Vagina (tissue), 2 donors: ENCODE measurements around the gene GFM2. TPM values are rescaled to one million over a fixed set of nuclear protein-coding genes. Genes with fewer than 3 reads are reported as not detected.

Experiments used
- DNase-seq, 2 donors: peaks; one replicate each; pipeline ENCODE4 v3.0.0-alpha.2; 2017; ENCODE audit errors: extremely low spot score in 2 of 2
- H3K27ac ChIP-seq: fragments of 200-600 bp; sonication (generic); one replicate; pipeline ENCODE4 v1.5.1; 2019
- H3K27me3 ChIP-seq: fragments of 200-600 bp; sonication (generic); one replicate; pipeline ENCODE4 v1.5.1; 2019
- H3K36me3 ChIP-seq, 2 donors: fragments of 200-600 bp; sonication (generic); one replicate each; pipeline ENCODE4 v1.5.1; 2017 to 2019
- H3K4me1 ChIP-seq: fragments of 200-600 bp; sonication (generic); one replicate; pipeline ENCODE4 v1.5.1; 2019
- H3K4me3 ChIP-seq, 2 donors: fragments of 200-600 bp; sonication (generic); 1 replicate in 1 of 2; 2 replicates in 1 of 2; pipeline ENCODE4 v1.5.1; 2016 to 2019
- H3K9me3 ChIP-seq: fragments of 200-600 bp; sonication (generic); one replicate; pipeline ENCODE4 v1.5.1; 2019
- CTCF ChIP-seq, 3 experiments: fragments of 450-650 bp in 2 of 3; fragments of 200-600 bp in 1 of 3; sonication (generic) in 1 of 3; IDR thresholded peaks; one replicate each; pipeline ENCODE4 v1.5.1; 2017 to 2019; ENCODE audit warnings: antibody characterized with exemption in 3 of 3, mild to moderate bottlenecking in 2 of 3, moderate library complexity in 2 of 3
- POLR2A ChIP-seq, 2 donors: fragments of 450-650 bp; IDR thresholded peaks; one replicate each; pipeline ENCODE4 v1.6.1; 2017; ENCODE audit warnings: antibody characterized with exemption in 2 of 2, mild to moderate bottlenecking in 2 of 2, moderate library complexity in 2 of 2
- POLR2AphosphoS5 ChIP-seq, 2 donors: sonication (generic); formaldehyde crosslinking; IDR thresholded peaks; one replicate each; pipeline ENCODE4 v1.9.0; 2017; ENCODE audit warnings: antibody characterized with exemption in 2 of 2, mild to moderate bottlenecking in 2 of 2, low read depth in 1 of 2; ENCODE audit not compliant: insufficient read depth in 1 of 2
- intact Hi-C: fragments of 100-400 bp; cut with DNase I; formaldehyde crosslinking; loops from one replicate; pipeline ENCODE4 v1.15.1; 2023
- total RNA-seq: library from RNA; depleted of rRNA; stranded (reverse); fragments of >200 nt; gene quantifications from one replicate; pipeline ENCODE4 v1.2.3, GENCODE V29; 2016

Gene GFM2
- total RNA-seq, 1 donor from 2014 or later = 29.5 TPM

DNA sequence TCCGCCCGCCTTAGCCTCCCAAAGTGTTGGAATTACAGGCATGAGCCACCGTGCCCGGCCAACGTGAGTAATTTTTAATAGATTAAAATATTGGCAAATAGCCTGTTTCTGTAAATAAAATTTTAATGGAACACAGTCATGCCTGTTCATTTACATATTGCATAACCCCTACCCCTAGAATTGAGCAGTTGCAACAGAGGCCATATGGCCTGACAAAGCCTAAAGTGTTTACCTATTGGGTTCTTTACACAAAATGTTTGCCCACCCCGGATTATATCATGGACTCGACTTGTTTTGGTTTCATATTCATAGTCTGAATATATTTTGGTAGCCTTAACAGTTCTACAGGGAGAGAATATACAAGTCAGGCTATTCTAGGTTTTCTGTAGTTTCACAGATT, 5.4 kb upstream of the GFM2 start:
- no peak for DNase-seq
- Histone ChIP-seq H3K36me3 (peaks cover 3 to 51% of the 10 kb centered on the region in 2 donors), H3K27me3 (no peaks in the 10 kb centered on the region)

GRCh38 chr5:74767579-74767913, 629 bp upstream of the GFM2 start:
- peak overlapping the region; percentile 57 to 90 for H3K4me3 ChIP-seq
- no peak for TF ChIP-seq CTCF (IDR thresholded peaks at IDR 0.05)
- no peak for TF ChIP-seq POLR2AphosphoS5 (IDR thresholded peaks at IDR 0.05; ENCODE audit: insufficient read depth in 1 of 2, low read depth in 1 of 2)
- no peak for TF ChIP-seq POLR2A (IDR thresholded peaks at IDR 0.05)
- H3K27ac ChIP-seq = peak overlapping the region; percentile 82
- DNase-seq = no peak
- H3K9me3 ChIP-seq = no peaks in the 10 kb centered on the region
- no peaks in the 10 kb centered on the region for H3K27me3 ChIP-seq
- intact Hi-C loops = no loop called here
- H3K36me3 ChIP-seq = peaks cover 0 to 13% of the 10 kb centered on the region in 2 donors
- peaks cover 43% of the 10 kb centered on the region for H3K4me1 ChIP-seq

More for the DNA sequence above, 5.4 kb upstream of the GFM2 start:
- Histone ChIP-seq H3K4me1 (peaks cover 10% of the 10 kb centered on the region), H3K4me3 (no peak overlapping the region), H3K9me3 (no peaks in the 10 kb centered on the region), H3K27ac (no peak overlapping the region)
- TF ChIP-seq CTCF (IDR thresholded peaks at IDR 0.05) (no peak), POLR2AphosphoS5 (IDR thresholded peaks at IDR 0.05; ENCODE audit: insufficient read depth in 1 of 2, low read depth in 1 of 2) (no peak), POLR2A (IDR thresholded peaks at IDR 0.05) (no peak)
- intact Hi-C loops = no loop called here

DNA sequence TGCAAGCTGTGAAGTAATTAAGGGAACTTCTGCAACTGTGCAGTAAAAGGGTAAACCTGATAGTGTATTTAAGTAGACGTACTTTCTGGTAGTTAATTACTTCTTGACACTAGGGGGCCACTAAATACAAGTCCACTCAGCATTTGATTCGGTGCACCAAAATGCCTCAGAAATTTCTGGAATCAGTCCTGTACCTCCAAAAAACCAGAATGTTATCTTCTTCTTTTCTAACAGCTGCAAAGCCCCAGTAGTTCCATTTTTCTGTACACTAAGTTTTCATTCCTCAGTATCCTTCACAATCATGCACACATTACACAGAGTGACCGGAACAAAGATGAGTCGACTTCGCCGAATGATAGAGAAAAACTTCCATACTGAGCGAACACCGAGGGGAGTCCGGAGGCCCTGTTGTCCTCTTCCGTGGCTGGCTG, 484 bp downstream of the GFM2 start:
- DNase-seq = no peak
- Histone ChIP-seq H3K36me3 (peaks cover 0 to 14% of the 10 kb centered on the region in 2 donors), H3K4me3 (peak overlapping the region; percentile 57 to 90), H3K9me3 (no peaks in the 10 kb centered on the region), H3K27ac (peak overlapping the region; percentile 82), H3K27me3 (no peaks in the 10 kb centered on the region), H3K4me1 (peaks cover 46% of the 10 kb centered on the region)
- TF ChIP-seq CTCF (IDR thresholded peaks at IDR 0.05) (peak in 1 of 3 experiments; percentile 17), POLR2A (IDR thresholded peaks at IDR 0.05) (no peak)
- intact Hi-C loops = no loop called here

DNA sequence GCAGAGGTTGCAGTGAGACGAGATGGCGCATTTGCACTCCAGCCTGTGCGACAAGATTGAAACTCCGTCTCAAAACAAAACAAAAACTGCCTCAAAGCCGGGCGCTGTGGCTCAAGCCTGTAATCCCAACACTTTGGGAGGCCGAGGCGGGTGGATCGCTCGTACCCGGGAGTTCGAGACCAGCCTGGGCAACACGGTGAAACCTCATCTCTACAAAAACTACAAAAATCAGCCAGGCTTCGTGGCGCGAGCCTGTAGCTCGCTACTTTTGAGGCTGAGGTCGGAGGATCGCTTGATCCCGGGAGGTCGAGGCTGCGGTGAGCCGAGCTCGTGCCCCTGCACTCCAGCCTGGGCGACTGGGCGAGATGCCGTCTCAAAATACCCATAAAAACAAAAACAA, 988 bp downstream of the GFM2 start:
- no peak for DNase-seq
- no peaks in the 10 kb centered on the region for H3K9me3 ChIP-seq
- H3K36me3 ChIP-seq = peaks cover 0 to 13% of the 10 kb centered on the region in 2 donors
- H3K27ac ChIP-seq = no peak overlapping the region
- intact Hi-C loops = no loop called here
- TF ChIP-seq POLR2A (IDR thresholded peaks at IDR 0.05) (no peak), POLR2AphosphoS5 (IDR thresholded peaks at IDR 0.05; ENCODE audit: insufficient read depth in 1 of 2, low read depth in 1 of 2) (no peak), CTCF (IDR thresholded peaks at IDR 0.05) (no peak)
- peak overlapping the region; percentile 57 to 90 for H3K4me3 ChIP-seq
- no peaks in the 10 kb centered on the region for H3K27me3 ChIP-seq
- H3K4me1 ChIP-seq = peaks cover 46% of the 10 kb centered on the region

- Histone ChIP-seq H3K36me3 (peaks cover 0 to 9% of the 10 kb centered on the region in 2 donors), H3K27me3 (no peaks in the 10 kb centered on the region), H3K4me1 (peaks cover 46% of the 10 kb centered on the region), H3K4me3 (peak overlapping the region in 1 of 2 donors; percentile 57), H3K9me3 (no peaks in the 10 kb centered on the region), H3K27ac (no peak overlapping the region)
- DNase-seq = no peak
- TF ChIP-seq POLR2A (IDR thresholded peaks at IDR 0.05) (no peak), CTCF (IDR thresholded peaks at IDR 0.05) (no peak), POLR2AphosphoS5 (IDR thresholded peaks at IDR 0.05; ENCODE audit: insufficient read depth in 1 of 2, low read depth in 1 of 2) (no peak)
- intact Hi-C loops = no loop called here
These were observed 1.7 kb downstream of the GFM2 start for GRCh38 chr5:74765201-74765600.
